ENCODE results near the gene MBTPS1. TPM values are rescaled to one million over a fixed set of nuclear protein-coding genes. Genes with fewer than 3 reads are reported as not detected.

The MBTPS1 gene
- total RNA-seq, 2 donors from 2014 or later, result 79.0 to 133 TPM

DNA sequence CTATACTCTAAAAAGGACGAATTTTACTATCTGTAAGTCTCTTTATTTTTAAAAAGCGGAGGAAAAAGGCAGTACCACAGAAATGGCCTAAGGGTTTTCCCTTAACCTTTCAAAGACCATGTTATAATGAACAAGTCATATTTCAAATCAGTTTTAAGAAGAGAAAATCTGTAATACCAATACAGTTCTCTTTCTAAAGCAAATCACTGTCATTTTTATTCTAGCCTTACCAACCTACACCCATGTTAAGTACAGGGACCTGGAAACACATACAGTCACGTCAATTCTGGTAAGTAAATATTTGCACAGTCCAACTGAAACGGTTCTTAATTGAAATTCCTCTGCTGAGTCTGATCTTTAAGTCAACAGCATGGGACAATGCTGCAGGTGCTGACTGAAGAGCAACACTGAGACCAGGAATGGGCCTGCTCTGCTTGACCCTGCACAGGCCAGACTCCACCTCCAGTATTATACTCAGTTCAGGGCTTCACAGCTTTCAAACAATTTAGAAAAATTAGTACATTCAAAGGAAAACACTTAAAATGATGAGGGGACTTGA, 20.2 kb downstream of the MBTPS1 start:
- intact Hi-C loops (cut with DNase I), result no loop called here
- peak; percentile 72 for DNase-seq (ENCODE audit: low spot score)
- no peak overlapping the region for H3K4me3 ChIP-seq
- H3K36me3 ChIP-seq, result peaks cover 0 to 14% of the 10 kb centered on the region in 2 donors
- 49% methylated on average over 4 of the region's 4 CpGs for WGBS
- H3K9me3 ChIP-seq, result no peaks in the 10 kb centered on the region
- TF ChIP-seq, protein P1, sequence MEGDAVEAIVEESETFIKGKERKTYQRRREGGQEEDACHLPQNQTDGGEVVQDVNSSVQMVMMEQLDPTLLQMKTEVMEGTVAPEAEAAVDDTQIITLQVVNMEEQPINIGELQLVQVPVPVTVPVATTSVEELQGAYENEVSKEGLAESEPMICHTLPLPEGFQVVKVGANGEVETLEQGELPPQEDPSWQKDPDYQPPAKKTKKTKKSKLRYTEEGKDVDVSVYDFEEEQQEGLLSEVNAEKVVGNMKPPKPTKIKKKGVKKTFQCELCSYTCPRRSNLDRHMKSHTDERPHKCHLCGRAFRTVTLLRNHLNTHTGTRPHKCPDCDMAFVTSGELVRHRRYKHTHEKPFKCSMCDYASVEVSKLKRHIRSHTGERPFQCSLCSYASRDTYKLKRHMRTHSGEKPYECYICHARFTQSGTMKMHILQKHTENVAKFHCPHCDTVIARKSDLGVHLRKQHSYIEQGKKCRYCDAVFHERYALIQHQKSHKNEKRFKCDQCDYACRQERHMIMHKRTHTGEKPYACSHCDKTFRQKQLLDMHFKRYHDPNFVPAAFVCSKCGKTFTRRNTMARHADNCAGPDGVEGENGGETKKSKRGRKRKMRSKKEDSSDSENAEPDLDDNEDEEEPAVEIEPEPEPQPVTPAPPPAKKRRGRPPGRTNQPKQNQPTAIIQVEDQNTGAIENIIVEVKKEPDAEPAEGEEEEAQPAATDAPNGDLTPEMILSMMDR (IDR thresholded peaks at IDR 0.05), result peak in 1 of 4 experiments; percentile 4
- TF ChIP-seq POLR2A (IDR thresholded peaks at IDR 0.05) (no peak), POLR2AphosphoS5 (IDR thresholded peaks at IDR 0.05) (peak; percentile 95)
- H3K27ac ChIP-seq, result peak overlapping the region; percentile 46 to 72
- no peaks in the 10 kb centered on the region for H3K27me3 ChIP-seq (replicated peaks; ENCODE audit: insufficient read depth)
- H3K4me1 ChIP-seq (replicated peaks), result peaks cover 4% of the 10 kb centered on the region

DNA sequence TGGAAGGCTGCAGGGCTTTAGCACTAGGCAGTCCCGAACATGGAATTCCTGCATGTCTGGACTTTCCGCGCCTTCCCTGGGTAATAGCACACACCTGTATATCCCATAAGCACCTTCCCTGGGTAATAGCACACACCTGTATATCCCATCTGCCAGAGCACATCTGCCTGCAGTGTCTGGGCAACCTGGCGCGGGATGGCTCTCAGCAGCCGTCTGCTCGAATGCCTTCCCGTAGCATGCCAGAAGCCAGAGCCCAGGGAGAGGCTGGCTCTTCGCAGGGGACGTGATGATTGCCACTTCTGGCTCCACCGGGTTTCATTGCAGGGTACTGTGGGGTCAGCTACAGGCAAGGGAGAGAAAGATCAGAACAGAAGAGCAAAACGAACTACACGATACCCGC, 21.3 kb downstream of the MBTPS1 start:
- WGBS, result 68% methylated on average over 14 of the region's 14 CpGs
- no peak for DNase-seq (ENCODE audit: low spot score)
- intact Hi-C loops (cut with DNase I), result no loop called here
- H3K4me3 ChIP-seq, result no peak overlapping the region
- H3K4me1 ChIP-seq (replicated peaks), result peaks cover 4% of the 10 kb centered on the region
- H3K9me3 ChIP-seq, result no peaks in the 10 kb centered on the region
- TF ChIP-seq POLR2A (IDR thresholded peaks at IDR 0.05), result no peak
- TF ChIP-seq, protein P1 (IDR thresholded peaks at IDR 0.05), result no peak
- no peak for TF ChIP-seq POLR2AphosphoS5 (IDR thresholded peaks at IDR 0.05)
- no peaks in the 10 kb centered on the region for H3K27me3 ChIP-seq (replicated peaks; ENCODE audit: insufficient read depth)
- peaks cover 0 to 14% of the 10 kb centered on the region in 2 donors for H3K36me3 ChIP-seq
- peak overlapping the region; percentile 46 to 72 for H3K27ac ChIP-seq

DNA sequence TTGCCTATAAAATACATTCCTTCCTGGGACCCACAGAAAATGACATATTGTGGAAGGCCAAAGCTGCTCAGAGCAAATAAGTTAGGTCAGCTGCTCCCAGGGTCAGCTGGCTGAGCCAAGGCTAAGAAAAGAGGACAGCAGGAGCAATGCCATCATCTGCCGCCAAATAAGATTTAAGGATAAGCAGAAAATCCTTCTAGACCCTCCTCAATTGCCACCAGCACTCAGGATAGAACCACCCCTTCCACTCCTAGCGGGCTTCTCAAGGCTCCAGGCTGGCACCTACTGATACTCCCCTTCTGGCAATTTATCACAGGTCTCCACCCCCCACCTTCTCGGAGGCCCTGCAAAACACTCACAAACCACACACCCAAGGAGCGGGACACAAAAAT, 22.9 kb downstream of the MBTPS1 start:
- H3K36me3 ChIP-seq, result peaks cover 3 to 19% of the 10 kb centered on the region in 2 donors
- 89% methylated on average over 4 of the region's 4 CpGs for WGBS
- H3K27ac ChIP-seq, result no peak overlapping the region
- peaks cover 4% of the 10 kb centered on the region for H3K4me1 ChIP-seq (replicated peaks)
- intact Hi-C loops (cut with DNase I), result no loop called here
- TF ChIP-seq POLR2A (IDR thresholded peaks at IDR 0.05) (no peak), POLR2AphosphoS5 (IDR thresholded peaks at IDR 0.05) (no peak)
- TF ChIP-seq, protein P1 (IDR thresholded peaks at IDR 0.05), result no peak
- no peaks in the 10 kb centered on the region for H3K9me3 ChIP-seq
- DNase-seq (ENCODE audit: low spot score), result no peak
- H3K4me3 ChIP-seq, result no peak overlapping the region
- no peaks in the 10 kb centered on the region for H3K27me3 ChIP-seq (replicated peaks; ENCODE audit: insufficient read depth)

DNA sequence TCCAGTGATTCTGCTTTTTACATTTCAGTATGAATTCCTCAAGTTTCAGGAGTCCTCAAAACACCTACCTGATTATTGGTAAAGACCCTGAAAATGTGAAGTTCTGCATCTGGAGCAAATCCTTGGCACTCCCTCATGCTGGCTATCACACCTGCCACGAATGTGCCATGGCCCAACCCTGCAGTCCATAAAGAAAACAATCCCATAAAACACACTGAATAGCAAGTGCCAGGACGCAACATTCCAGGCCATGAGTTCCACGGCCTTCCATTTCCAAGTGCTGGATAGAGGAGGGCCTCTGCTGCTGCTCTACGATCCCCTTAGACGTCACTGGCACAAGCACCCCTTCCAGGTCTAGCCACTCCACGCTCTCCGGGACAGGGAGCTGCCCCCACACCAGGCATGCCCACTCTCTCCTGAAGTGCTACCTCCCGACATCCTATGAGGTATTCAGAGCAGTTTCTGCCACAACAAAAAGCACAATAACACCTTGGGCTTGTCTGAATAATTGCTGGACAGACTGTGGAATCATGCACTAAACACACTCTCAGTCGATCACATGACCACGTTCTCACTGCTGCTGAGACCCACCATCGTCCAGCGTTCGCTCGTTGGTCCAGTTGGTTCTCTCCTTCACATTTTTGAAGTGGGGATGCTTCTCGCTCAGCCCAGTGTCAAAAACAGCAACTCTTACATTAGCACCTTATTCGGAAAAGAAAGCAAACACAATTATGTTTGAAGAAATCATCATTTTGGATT, 23.4 kb downstream of the MBTPS1 start:
- intact Hi-C loops (cut with DNase I), result no loop called here
- peak overlapping the region in 1 of 2 donors; percentile 7 for H3K27ac ChIP-seq
- peaks cover 4% of the 10 kb centered on the region for H3K4me1 ChIP-seq (replicated peaks)
- H3K9me3 ChIP-seq, result no peaks in the 10 kb centered on the region
- DNase-seq (ENCODE audit: low spot score), result no peak
- peaks cover 3 to 19% of the 10 kb centered on the region in 2 donors for H3K36me3 ChIP-seq
- no peak for TF ChIP-seq POLR2A (IDR thresholded peaks at IDR 0.05)
- no peak for TF ChIP-seq POLR2AphosphoS5 (IDR thresholded peaks at IDR 0.05)
- TF ChIP-seq, protein P1 (IDR thresholded peaks at IDR 0.05), result no peak
- no peaks in the 10 kb centered on the region for H3K27me3 ChIP-seq (replicated peaks; ENCODE audit: insufficient read depth)
- no peak overlapping the region for H3K4me3 ChIP-seq
- 81% methylated on average over 16 of the region's 16 CpGs for WGBS
